Sigmoid colon (tissue), 4 donors: ENCODE results near the gene SFXN5.

Experiments used
- EP300 ChIP-seq, 4 donors: sonication (generic); formaldehyde crosslinking; IDR thresholded peaks; one replicate each; pipeline ENCODE4 v1.6.1; 2017; ENCODE audit warnings: antibody characterized with exemption in 4 of 4
- POLR2A ChIP-seq, 2 donors: fragments of 450-650 bp; IDR thresholded peaks; one replicate each; pipeline ENCODE4 v1.6.1; 2016; ENCODE audit warnings: antibody characterized with exemption in 2 of 2, mild to moderate bottlenecking in 2 of 2, moderate library complexity in 2 of 2
- TF ChIP-seq, protein P1 (sequence below), 4 experiments: fragments of 450-650 bp in 3 of 4; fragments of 200-600 bp in 1 of 4; IDR thresholded peaks; one replicate each; pipeline ENCODE4 v1.5.1; 2016 to 2019; ENCODE audit warnings: antibody characterized with exemption in 4 of 4, mild to moderate bottlenecking in 3 of 4, moderate library complexity in 2 of 4

DNA sequence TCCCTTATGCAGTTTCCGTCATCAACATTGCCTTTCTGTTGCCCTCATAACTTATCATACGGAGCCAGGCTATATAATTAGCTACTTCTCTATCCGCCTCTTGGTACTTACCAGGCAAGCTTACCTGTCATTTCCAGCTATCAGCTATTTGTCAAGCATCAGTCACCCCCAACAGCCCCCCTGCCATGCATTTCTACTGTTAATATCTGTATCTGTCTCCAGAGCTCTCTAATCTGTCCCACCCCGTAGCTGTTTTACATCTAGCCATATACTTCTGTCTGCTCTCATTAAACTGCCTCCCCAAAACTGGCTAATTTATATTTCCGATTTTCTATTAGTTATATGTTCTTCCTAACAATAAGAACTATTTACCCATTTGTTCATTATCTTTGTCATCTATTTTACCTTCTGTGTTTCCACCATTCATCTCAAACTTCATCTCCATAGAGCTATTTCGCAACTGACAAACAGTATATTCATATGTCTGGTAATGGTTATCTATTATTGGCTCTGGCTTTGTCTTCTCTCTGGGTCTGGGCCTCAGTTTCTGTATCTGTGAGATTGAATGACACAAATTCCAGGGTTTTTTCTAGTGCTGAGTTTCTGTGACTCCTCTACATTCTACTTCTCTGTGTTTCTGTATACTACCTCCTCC is 144.6 kb downstream of the SFXN5 start:
- TF ChIP-seq, protein P1, sequence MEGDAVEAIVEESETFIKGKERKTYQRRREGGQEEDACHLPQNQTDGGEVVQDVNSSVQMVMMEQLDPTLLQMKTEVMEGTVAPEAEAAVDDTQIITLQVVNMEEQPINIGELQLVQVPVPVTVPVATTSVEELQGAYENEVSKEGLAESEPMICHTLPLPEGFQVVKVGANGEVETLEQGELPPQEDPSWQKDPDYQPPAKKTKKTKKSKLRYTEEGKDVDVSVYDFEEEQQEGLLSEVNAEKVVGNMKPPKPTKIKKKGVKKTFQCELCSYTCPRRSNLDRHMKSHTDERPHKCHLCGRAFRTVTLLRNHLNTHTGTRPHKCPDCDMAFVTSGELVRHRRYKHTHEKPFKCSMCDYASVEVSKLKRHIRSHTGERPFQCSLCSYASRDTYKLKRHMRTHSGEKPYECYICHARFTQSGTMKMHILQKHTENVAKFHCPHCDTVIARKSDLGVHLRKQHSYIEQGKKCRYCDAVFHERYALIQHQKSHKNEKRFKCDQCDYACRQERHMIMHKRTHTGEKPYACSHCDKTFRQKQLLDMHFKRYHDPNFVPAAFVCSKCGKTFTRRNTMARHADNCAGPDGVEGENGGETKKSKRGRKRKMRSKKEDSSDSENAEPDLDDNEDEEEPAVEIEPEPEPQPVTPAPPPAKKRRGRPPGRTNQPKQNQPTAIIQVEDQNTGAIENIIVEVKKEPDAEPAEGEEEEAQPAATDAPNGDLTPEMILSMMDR (IDR thresholded peaks at IDR 0.05) = no peak
- TF ChIP-seq POLR2A (IDR thresholded peaks at IDR 0.05) (no peak), EP300 (IDR thresholded peaks at IDR 0.05) (no peak)
